HG03378 (cell line): ENCODE data around the gene LRFN2.

ENCODE experiments used
- ATAC-seq: cut with Tn5 transposase; IDR thresholded peaks from one replicate; pipeline ENCODE4 v1.9.1; 2021; ENCODE audit warnings: mild to moderate bottlenecking, moderate library complexity; ENCODE audit not compliant: unreplicated experiment

The LRFN2 gene

DNA sequence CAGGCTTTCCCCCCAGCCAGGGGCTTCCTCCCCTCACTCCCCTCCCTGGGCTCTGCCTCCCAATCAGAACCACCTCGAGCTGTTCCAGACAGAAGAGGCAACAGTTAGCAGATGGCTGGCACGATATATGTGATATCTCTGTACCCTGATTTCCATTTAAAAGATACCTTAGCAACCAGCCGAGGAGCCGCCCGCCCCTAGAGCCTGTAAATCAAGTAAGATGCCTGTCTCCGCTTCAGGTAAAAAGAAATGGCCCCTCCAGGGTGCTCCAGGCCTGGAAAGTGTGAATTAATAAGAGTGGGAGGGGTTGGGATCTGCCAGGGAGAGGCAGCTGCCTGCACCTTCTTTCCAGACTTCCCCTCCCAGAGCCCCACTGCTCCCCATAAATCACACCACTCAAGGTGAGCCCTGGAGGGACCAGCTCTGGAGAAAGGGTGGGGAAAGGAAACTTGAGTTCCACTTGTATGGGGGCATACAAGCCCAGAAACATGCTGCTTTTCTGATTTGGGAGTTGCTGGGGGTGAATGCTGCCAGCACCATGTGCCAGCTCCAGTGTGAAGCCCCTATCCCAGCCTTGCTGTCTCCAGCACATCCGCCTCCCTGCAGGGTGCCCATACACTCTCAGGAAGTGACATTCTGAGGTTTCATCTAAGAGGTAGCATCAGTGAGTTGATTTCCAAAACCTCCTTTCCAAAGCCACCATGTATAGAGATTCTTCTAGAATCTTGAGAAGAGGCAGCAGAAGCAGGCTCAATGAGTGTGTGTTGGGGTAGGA, 148.0 kb downstream of the LRFN2 start:
- no peak for ATAC-seq

- ATAC-seq, result no peak
Observed at GRCh38 chr6:40438246-40438887, 148.8 kb downstream of the LRFN2 start.

GRCh38 chr6:40437631-40438030, 149.5 kb downstream of the LRFN2 start:
- ATAC-seq, result no peak

DNA sequence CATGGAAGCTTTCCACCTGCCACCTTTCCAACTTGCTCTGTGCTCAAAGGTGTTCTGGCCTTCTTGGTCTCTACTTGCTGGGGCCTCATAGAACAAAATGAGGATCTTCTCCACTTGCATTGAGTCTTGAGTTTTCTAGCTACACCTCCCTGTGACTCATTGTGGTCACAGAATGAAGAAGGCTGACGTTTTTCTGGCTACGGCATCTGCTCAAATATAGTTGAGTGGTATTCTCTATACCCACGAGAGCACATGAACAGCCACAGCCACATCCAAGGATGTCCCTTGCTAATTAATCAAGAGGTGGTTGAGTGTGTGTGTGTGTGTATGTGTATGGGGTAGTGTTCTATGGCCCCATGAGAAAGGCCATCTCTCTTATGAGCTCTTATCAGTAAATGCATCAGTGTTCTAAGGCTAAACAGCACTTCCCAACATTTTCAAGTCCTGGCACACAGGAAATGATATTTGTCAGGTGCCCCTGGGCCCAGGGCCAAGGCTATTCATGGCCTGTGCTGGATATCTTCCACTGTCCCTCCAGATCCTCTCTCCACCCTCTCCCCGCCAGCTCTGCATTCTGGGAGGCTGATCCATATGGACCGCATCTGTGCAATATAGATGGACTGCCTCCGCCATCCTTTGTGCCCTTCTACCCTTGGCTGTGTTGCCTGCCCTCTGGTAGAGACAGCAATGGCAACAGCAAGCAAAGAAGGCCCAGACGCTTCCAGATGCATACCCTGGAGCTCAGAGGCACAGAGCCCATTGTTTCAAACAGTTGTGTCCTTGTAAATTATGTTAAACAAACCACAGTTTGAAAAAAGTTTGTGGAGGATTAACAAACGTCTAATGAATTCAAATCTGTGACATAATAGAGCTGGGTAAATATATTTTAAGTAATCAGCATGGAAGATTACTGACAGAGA, 150.2 kb downstream of the LRFN2 start:
- ATAC-seq, result no peak

- ATAC-seq, result no peak
Observed at GRCh38 chr6:40432982-40433381, 154.2 kb downstream of the LRFN2 start.

- no peak for ATAC-seq
Observed at GRCh38 chr6:40431706-40432105, 155.5 kb downstream of the LRFN2 start.

- ATAC-seq, result no peak
Observed at GRCh38 chr6:40427196-40427595, 160.0 kb downstream of the LRFN2 start.

GRCh38 chr6:40426346-40427066, 160.7 kb downstream of the LRFN2 start:
- ATAC-seq, result no peak

DNA sequence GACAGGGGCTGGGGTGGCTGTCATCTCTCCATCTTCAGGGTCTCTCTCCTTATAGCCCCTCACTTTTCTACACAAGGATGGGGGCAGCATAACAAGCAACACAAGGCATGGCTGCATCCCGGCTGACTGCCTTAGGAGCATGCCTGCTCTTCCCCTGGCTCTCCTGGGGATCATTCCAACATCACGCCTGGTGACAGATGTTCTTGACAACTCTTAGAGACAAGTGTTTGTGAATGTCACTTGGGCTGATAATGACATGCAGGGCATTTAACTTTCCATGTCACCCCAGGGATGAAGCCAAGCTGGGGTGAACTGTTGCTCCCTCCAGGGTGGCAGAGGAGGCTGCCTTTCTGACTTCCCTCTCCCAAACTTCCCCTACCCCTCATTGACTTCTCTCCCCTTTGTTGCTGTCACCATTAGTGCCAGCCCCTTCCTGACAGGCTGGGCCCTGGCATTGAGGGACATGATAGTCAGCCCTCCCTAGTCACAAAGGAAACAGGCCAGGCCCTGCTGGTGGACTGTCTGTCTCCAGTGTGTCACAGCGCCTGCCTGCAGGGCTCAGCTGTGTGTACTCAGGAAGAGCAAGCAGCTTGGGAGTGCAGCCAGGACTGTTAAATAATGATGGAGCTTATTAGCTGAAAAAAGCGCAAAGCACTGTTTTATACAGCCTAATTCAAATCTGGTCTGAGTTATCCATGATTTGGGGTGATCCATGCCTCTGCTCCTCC, 161.8 kb downstream of the LRFN2 start:
- no peak for ATAC-seq

- no peak for ATAC-seq
Observed at GRCh38 chr6:40422046-40422445, 165.1 kb downstream of the LRFN2 start.

- no peak for ATAC-seq
Observed at GRCh38 chr6:40419946-40420728, 167.0 kb downstream of the LRFN2 start.

- no peak for ATAC-seq
Observed at GRCh38 chr6:40419377-40419776, 167.8 kb downstream of the LRFN2 start.

DNA sequence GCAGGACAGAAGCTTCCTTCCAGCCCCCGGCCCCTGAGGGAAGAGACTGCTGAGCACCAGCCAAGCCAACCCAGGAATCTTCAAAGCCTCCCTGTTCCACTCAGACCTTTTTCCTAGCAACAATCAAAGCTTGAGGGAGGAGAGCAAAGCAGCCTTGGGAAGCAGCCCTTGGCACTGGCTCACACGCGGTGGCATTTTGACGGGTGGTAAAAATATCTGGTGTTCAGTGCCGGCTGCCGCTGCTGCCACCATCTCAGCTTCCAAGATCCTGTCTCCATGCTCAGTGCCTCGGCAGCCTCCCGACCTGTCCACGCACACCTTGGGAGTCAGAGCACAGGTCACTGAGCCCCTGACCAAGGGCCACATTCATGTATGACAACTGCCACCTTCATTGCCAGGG, 170.1 kb downstream of the LRFN2 start:
- ATAC-seq, result no peak

GRCh38 chr6:40414617-40415016, 172.5 kb downstream of the LRFN2 start:
- ATAC-seq, result no peak

DNA sequence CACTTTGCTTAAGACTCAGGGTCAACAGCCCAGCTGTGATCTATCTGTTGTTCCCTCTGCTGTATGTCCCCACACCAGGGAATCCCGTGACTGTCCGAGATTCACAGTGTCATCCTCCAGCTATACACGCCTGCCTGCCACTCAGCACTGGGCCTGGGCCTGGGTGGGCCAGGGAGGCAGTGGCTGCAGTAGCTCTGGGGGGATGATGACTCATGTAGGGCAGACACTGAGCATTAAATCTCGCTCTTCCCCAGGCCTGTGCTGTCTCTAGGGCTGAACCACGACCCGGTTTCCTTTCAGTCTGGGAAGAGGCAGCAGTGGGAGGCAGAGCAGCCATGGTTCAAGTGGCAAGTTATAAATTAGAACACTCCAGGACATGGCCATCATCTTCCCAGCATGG, 173.9 kb downstream of the LRFN2 start:
- ATAC-seq, result no peak

GRCh38 chr6:40411881-40412280, 175.3 kb downstream of the LRFN2 start:
- no peak for ATAC-seq

DNA sequence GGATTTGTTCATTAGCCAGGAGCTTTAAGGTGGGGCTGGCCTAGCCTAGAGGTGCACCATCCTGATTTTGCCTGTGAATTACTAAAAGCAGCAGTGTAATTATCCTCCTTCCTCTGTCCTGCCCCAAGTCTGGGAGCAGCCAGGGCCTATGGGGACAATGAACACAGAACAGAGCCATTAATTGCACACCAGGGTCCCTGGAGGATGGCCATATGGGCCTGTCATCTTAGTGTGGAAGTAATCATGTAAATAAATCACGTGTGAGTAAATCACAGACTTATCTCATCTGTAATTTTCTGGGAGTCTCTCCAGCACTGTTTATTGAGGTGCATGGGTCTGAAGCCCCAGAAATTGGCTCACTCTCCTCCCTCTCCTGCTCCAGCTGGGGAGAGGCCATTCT, 176.3 kb downstream of the LRFN2 start:
- no peak for ATAC-seq

GRCh38 chr6:40409716-40410397, 177.3 kb downstream of the LRFN2 start:
- no peak for ATAC-seq
